Measurements from ENCODE around the gene MPO. TPM values are rescaled to one million over a fixed set of nuclear protein-coding genes. Genes with fewer than 3 reads are reported as not detected.

The MPO gene
- total and polyA plus RNA-seq, 9 of the 15 experiments (the other 6 are each of a cell fraction or from before 2014, with no cell fraction given), result 0.04 to 0.47 (median 0.39) TPM; not detected in 6

GRCh38 chr17:58328195-58329034 lies 47.7 kb upstream of the MPO start, which contains the start of gene TSPOAP1 (continued):
- peak; percentile 23; the same call in 1 of the 2 replicates for TF ChIP-seq HMGXB4 (CRISPR knock-in tag; IDR thresholded peaks at IDR 0.05)
- no peak for TF ChIP-seq MCM3 (IDR thresholded peaks at IDR 0.05)
- peak in 1 of 2 experiments; percentile 55; a peak in 2 of 4 replicates for TF ChIP-seq ZNF318 (IDR thresholded peaks at IDR 0.05; ENCODE audit: borderline replicate concordance in 1 of 2, low read depth in 1 of 2)
- TF ChIP-seq NRF1 (conservative IDR thresholded peaks at IDR 0.05 in 1 of 2, IDR thresholded peaks at IDR 0.05 in 1 of 2), result peak; percentile 40 to 49; a peak in 2 of 4 replicates
- no peak for TF ChIP-seq ZNF507 (tag; conservative IDR thresholded peaks at IDR 0.05)
- TF ChIP-seq ATF1 (CRISPR knock-in tag; IDR thresholded peaks at IDR 0.05), result no peak
- TF ChIP-seq ATF1 (tag; IDR thresholded peaks at IDR 0.05), result peak; percentile 57
- peak in 1 of 2 experiments; percentile 9; a peak in 1 of 3 replicates for TF ChIP-seq CBX3 (IDR thresholded peaks at IDR 0.05; ENCODE audit: borderline replicate concordance in 1 of 2, low read length in 2 of 2)
- TF ChIP-seq BRCA1 (IDR thresholded peaks at IDR 0.05), result no peak
- no peak for TF ChIP-seq BRCA1 (CRISPR knock-in tag; IDR thresholded peaks at IDR 0.05)
- TF ChIP-seq CAMTA2 (CRISPR knock-in tag; conservative IDR thresholded peaks at IDR 0.05), result 0 out of 2 replicates have a peak, but pooled peaks have one; percentile 40
- peak; percentile 90; the same call in 1 of the 2 replicates for TF ChIP-seq ERF (CRISPR knock-in tag; IDR thresholded peaks at IDR 0.05)
- TF ChIP-seq E4F1 (CRISPR knock-in tag; IDR thresholded peaks at IDR 0.05; ENCODE audit: borderline replicate concordance), result 0 out of 2 replicates have a peak, but pooled peaks have one; percentile 3
- no peak for TF ChIP-seq ZNF699 (CRISPR knock-in tag; IDR thresholded peaks at IDR 0.05; ENCODE audit: insufficient replicate concordance)
- no peak for TF ChIP-seq FOSL1 (tag; conservative IDR thresholded peaks at IDR 0.05)
